HT-29 (cell line): Measurements from ENCODE around the gene MAP3K4. TPM values are rescaled to one million over a fixed set of nuclear protein-coding genes. Genes with fewer than 3 reads are reported as not detected.

ENCODE experiments used
- DNase-seq: peaks from one replicate; pipeline ENCODE4 v3.0.0-alpha.2; 2015; ENCODE audit warnings: low spot score
- total RNA-seq: library from RNA; depleted of rRNA; stranded (reverse); fragments of >200 nt; shearing (Covaris generic); gene quantifications from 2 replicates; pipeline ENCODE4 v1.2.3, GENCODE V29; 2014

Gene MAP3K4
- total RNA-seq, 1 experiment from 2014 or later = 12.6 TPM

DNA sequence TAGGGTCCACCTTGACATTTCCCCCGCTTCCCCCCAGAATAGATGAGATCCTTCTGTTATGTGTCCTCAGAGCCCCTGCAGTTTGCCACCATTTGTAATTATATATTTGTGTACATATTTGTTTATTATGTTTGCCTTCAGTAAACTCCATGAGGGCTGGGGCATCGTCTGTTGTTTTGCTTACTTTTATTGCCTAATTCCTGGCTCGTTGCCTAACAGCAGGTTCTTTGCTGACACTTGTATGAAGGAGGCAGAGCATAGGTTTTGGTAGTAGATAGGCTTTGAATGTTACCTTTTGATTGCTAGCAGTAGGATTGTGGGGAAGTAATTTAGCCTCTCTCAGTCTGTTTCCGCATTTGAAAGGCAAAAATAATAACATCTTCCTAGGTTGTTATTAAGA lies 9.9 kb downstream of the MAP3K4 start:
- no peak for DNase-seq

GRCh38 chr6:161003336-161003735 lies 11.8 kb downstream of the MAP3K4 start:
- no peak for DNase-seq

DNA sequence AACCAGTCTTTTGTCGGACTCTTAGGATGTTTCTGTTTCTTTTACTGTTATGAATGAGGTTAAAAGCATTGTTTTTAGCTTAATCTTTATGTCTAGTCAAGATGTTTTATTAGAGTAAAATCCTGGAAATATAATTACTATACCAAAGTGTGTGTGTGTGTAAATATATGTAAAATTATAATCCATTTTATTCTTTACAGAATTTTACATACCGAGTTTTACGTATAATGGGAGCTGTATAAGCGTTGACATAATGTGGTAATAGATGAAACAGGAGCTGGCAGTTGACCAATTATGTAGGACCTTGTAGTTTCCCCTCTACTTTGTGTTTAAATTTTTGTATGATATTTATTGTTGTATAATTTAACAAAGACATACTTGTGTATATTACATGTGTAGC lies 16.7 kb downstream of the MAP3K4 start:
- no peak for DNase-seq

- DNase-seq = no peak
Measured at GRCh38 chr6:161009991-161010390, 18.4 kb downstream of the MAP3K4 start.

DNA sequence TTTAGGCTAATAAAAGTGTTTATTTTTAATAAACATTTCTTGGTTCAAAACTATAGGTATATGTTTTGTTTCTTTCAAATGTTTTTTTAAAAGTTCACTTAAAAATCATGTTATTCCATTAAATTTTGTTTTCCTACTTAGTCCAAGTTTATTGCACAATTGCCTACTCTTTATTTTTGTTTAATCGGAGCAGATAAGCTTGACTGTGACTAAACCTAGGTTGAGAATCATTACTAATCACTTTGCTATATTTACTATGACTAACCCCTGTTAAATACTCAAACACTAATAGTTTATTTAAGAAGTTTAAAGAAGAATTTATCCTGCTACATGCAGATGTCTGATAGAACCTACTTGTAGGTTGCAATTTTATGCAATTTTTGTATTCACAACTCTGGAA lies 18.8 kb downstream of the MAP3K4 start:
- DNase-seq = no peak

DNA sequence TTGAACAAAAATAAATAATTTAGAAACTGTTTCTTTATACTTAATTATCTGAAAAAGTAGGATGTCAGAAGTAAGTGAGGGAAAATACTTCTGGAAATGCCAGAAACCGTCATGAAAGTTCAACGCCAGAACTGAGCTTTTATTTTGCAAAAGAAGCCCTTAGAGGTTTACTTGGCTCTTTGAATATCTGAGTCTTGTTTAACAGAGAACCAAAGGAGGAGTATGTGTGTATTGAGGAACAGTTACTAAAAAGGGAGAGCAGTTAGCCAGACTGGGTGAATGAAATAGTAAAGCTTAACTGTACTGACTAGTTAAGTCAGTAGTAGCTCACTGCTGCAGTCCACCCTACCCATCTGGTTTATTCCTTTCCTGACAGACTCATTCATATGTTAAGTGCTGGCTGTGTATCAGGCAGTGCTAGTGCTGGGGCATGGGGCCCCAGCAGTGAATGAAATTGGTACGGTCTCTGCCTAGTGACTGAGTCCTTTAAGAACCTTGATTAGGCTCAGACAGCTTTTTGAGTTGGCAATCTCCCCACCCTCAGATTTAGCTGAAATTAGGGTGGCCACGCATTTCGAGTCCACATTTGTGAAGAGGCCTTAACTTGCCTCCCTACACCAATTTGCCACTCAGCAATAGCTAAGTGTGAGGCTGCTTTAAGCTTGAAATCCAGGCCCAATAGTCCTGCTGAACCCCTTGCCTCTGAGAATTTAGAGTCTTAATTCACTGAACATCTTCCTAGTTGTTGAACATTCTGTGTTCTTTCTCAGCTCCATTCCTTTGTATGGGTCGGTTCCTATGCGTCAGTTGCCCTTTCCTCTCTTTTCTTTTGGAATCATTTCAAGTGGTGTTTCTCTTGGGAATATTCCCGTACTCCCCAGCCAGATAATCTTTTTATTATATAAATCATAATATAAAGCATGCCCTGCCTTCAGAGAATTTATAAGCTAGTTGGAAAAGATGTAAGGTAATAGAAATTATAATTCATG lies 20.2 kb downstream of the MAP3K4 start:
- DNase-seq = no peak

- DNase-seq = no peak
Measured at GRCh38 chr6:161013695-161014094, 22.1 kb downstream of the MAP3K4 start.

DNA sequence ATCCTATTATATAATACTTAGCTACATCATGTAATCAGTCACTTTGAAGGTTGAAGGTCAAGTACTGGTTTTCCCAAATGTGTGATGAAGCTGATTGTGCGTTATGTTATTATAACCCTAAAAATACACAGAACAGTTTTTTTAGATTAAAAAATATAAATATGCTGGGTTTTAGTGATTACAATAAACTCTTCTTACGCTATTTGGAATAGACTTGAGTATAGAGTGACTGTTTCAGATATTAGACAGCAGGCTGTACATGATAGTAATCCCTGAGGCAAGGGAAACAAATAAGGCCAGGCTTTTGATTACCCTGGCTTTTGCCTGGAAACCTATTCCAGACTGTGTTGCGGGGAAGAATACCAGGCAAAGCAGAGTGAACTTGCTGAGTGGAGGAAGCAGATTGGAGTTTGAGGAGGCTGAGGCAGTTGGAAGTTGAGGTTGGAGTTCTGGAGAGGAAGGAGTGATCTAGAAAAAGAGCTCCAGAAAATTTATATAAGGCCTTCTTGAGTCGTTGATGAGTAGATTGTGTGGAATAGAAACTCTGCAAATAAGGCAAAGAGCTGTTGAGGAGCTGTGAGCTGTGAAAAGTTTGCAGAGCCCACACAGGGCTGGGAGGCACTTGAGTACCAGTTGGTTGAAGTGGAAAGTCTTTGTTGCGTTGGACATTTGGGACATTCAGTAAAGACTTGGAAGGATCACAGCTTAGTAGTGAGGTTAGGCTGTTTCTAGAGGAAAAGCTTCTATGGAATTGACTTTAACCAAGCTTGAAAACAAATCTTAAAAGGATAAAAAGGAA lies 26.4 kb downstream of the MAP3K4 start:
- no peak for DNase-seq

- DNase-seq = no peak
Measured at GRCh38 chr6:161019324-161019839, 27.8 kb downstream of the MAP3K4 start.

GRCh38 chr6:161021543-161021942 lies 30.0 kb downstream of the MAP3K4 start:
- DNase-seq = no peak

DNA sequence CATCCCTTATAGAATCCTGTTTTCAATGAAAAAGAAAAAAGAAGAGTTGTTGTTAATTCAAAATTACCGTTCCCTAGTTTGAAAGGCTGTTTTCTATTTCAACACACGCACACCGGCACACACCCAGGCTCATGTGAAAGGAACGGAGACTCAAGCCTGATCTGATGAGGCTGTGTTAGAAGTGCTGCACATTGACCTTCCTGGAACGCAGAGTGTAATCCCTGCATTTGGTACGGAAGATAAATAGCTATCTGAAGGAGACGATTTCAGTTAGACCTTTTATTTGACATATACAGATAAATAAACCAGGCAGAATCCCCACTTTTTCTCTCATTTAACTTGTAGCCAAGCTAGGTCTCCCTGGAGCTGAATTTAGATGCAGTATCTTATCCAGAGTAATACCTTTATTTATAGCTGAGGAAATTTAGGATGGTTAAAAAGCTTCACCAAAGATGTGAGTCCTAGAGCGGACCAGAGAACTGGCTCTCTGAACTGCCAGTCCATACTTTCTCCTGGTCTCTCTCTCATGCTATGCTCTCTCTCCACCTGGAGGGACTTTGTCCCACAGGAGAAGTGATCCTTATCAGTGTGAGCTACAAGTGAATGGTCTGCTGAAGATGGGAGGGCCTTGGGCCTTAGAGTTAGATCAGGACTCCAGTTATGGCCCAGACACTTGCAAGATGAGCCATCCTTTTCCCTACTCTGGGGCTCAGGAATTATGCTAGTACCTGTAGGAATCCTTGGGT lies 30.6 kb downstream of the MAP3K4 start:
- no peak for DNase-seq

DNA sequence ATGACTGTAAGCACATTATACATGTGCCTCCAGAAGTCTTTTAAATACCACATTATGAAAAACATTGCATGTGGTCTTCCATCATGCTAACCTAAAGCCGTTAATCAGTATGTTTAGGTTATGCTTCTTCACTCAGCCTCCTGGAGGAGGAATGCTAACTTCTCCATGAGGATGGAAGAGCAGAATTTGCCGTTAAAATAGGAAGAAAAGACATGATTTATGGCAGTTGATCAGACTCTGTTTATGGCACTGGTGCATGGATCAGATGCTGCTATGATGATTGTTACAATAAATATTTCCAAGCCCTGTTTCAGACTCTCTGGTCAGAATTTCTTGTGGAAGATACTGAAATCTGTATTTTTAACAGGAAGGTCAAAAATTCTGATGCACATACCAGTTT lies 31.7 kb downstream of the MAP3K4 start:
- DNase-seq = no peak

DNA sequence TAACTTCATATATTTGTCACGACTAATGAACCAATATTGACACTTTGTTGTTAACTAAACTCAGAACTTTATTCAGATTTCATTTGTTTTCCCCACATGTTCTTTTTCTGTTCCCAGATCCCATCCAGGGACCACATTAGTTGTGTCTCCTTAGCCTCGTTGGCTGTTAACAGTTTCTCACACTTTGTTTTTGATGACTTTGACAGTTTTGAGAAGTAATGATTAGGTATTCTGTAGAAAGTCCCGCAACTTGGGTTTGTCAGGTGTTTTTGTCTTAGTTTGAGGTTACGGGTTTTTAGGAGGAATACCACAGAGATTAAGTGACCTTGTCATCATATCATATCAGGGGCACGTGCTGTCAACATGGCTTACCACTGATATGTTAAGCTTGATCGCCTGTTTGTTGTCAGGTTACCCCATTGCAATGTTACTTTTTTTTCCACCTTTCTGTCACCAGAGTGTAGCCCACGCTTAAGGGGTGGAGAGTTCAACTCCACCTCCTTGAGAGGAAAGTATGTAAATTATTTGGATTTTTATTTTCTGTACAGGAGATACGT lies 32.9 kb downstream of the MAP3K4 start:
- no peak for DNase-seq

GRCh38 chr6:161027385-161027784 lies 35.8 kb downstream of the MAP3K4 start:
- no peak for DNase-seq

GRCh38 chr6:161029195-161029809 lies 37.7 kb downstream of the MAP3K4 start:
- no peak for DNase-seq

GRCh38 chr6:161031721-161032495 lies 40.3 kb downstream of the MAP3K4 start:
- no peak for DNase-seq

DNA sequence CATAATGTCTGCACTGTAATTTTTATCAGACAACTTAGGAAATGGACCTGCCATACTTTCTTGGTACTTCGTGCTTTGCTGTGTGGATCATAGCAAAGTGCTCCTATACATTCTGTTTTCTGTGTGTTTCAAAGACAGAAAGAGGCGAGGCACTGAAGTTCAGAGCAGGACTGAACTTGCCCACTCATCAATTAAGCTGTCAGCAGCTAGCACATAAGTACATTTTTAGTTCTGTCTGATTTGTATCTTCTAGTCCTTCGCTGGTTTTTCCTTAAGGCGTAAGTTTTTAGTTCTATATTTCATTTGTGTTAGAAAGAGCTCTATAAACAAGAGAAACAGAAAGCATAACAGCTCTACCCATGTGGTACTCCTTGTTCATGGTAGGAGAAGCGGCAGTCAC lies 42.1 kb downstream of the MAP3K4 start:
- DNase-seq = no peak

DNA sequence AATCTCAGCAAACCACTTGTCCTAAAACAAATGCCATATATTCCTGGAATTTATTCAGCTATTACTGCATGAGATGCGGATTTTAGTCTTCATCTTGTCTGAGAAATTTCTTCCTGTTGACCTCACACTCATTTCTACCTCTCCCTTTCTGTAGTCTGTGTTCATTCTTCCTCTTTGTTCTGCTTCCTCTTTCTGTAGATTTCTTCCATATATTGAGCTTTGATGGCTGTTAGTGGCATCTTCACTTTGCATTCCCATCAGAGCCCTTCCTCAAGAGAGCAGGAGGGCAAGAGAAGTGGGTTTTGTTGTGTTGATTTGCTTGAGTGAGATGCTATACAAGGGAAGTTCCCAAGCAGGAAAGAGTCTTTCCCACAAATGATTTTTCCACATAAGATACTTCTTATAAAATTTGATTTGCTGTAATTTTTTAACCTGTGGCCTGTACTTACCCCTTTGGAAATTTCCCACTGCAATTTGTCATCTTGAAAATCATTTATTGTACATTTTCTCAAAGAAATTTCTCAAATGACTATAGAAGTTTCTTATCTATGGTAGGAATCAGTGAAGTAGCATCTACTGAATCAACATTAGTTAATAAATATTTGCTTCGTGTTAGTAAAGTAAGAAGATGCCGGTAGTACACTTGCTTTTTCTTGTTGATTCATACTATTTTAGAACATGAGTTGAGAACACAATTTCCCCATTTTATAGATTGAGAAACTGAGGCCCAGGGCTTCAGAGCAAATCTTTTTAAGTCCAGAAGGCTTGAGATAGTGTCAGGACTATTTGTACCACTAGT lies 43.8 kb downstream of the MAP3K4 start:
- DNase-seq = no peak

GRCh38 chr6:161035981-161036263 lies 44.4 kb downstream of the MAP3K4 start:
- no peak for DNase-seq

DNA sequence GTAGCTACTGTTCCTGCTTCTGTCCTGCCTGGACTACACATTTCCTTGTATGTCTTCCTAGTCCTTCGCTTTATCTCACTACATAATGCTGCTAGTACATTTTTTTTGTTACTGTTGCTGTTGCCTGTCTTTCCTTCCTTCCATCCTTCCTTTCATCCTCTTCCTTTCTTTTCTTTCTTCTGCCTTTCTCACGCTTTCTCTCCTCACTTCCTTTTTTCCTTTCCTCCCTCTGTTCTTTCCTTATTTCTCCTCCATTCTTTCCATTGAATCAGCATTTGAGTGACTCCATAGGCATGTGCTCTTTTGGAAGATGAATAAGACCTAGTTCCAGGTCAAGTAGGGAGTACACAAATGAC lies 46.3 kb downstream of the MAP3K4 start:
- no peak for DNase-seq
